T47D (cell line): ENCODE measurements around the gene UNK.

Experiments
- DNase-seq, 2 experiments: peaks; one replicate each; pipeline versions ENCODE4 v3.0.0 to v3.0.0-alpha.2; 2011 to 2012; ENCODE audit warnings: low read depth in 1 of 2, low spot score in 1 of 2
- JUND ChIP-seq: IDR thresholded peaks from 2 replicates; pipeline ENCODE4 v1.6.1; 2012; ENCODE audit warnings: low read depth
- in situ Hi-C: cut with HindIII; loops from 2 replicates; pipeline ENCODE4 v1.10.0; 2016; ENCODE audit warnings: low sequenced_read_pairs, low pct_unique_long_range_greater_than_20kb

UNK gene

DNA sequence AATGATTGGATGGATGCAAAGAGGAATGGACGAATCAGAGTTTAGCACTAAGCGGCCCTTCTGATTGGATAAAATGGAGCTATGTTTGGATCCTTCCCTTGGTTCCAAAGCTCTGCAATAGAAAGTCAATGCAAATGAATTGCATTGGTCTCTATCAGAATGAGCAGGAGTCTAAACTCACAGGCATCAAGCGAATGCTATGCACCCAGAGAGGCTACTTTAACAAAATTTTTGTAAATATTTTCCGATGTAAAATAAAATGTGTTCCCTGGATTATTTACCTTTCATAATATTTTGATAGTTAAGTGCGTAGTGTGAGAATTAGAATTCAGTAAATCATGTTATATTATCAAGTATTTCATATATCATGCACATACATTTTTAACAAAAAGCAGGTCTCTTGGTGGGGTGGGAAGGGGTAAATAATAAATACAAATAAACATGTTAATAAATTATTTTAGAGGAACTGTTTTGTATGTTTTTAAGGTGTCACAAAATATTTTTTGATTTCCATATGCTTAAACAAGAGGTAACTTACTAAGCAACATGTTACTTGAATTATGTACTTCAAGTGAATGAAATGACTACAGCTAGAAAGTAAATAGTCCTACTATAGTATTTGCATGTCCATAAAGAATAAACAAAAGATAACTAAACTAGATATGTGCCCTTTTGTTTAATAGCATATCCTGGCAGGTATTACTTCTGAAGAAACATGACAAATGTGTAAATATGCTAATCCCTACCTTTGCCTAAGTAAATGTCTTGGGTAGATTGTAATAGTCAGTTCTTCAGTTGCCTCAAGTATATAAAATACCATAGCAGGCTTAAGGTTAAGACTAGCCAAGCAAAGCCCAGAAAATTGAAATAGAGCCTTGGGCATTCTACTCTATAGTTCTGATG is 4.4 kb upstream of the UNK start:
- in situ Hi-C loops: no loop called here
- peak in 1 of 2 experiments; percentile 87 for DNase-seq
- peak; percentile 62; the same call in 1 of the 2 replicates for TF ChIP-seq JUND

- peak; percentile 55; the same call in 1 of the 2 replicates for TF ChIP-seq JUND
- in situ Hi-C loops: no loop called here
- peak in 1 of 2 experiments; percentile 92 for DNase-seq
These were observed 1.4 kb upstream of the UNK start for GRCh38 chr17:75783069-75783783.

DNA sequence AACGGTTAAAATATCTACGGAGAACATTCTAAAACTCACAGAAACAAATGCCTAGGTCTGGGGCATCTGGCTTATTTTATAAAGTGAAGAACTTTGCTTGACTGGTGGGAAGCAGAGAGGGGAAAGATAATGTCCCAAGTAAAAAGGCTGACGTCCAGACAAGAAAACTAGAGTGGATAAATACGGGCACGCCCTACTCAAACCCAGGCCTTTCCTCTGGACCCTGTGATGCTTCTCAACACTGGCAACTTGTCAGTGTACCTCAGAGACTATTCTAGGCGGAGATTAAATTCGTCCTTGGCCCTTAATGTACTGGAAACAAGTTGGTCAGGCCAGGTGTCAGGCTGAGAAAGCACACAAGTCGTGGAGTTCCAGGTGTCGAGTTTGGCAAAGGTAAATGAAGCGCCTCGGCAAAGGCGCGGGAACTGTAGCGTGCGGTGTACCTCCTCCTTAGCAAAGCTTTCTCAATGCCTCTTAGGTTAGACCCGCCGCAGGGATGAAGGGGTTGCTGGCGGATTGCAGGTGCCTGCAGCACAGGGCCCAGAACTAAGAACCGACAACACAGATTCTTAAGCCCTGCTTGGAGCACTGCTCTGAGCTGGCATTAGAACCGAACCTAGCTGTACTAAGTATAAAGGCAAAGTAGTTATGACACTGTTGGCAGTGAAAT is 668 bp upstream of the UNK start:
- TF ChIP-seq JUND: no peak
- in situ Hi-C loops: no loop called here
- DNase-seq: peak in 1 of 2 experiments; percentile 64

- TF ChIP-seq JUND: peak; percentile 48; the same call in 1 of the 2 replicates
- peak; percentile 47 to 98 for DNase-seq
- in situ Hi-C loops: no loop called here
These were observed 647 bp downstream of the UNK start for GRCh38 chr17:75785016-75785890.

DNA sequence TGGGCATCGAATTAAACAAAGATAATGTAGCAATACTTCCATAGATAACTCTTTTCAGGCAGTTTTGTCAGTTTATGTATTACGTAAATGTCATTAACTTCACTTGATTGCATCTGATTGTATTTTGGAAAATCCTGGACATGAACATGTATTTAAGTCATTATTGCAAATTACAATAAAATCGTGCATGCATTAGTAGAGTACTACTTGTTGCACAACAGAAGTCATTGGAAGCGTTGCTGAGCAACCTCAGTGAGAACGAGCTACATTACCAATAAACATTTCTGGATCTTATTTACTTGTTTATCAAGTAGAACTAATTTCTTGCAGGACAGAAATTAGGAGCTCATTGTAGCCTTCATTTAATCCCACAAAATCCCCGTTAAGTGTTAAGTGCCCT is 6.6 kb downstream of the UNK start:
- in situ Hi-C loops: no loop called here
- no peak for DNase-seq
- no peak for TF ChIP-seq JUND

DNA sequence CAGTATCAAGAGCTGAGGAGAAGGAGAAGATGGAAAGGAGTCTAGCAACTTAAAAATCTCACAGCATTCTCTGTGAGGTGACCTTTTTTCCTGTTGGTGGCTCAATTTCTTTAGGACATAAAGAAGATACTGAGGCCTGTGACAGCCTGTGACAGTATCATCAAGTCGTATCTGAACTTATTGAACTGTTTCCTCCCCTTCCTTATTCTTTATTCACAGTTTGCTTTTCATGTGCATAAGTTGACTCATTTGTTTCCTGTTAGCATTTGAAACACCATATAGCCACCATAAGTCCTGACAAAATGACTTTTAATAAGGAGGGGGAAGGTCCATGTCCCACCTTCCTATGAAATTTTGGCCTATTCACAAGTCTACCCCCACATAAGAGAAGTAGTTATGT is 8.9 kb downstream of the UNK start:
- in situ Hi-C loops: no loop called here
- TF ChIP-seq JUND: no peak
- no peak for DNase-seq

DNA sequence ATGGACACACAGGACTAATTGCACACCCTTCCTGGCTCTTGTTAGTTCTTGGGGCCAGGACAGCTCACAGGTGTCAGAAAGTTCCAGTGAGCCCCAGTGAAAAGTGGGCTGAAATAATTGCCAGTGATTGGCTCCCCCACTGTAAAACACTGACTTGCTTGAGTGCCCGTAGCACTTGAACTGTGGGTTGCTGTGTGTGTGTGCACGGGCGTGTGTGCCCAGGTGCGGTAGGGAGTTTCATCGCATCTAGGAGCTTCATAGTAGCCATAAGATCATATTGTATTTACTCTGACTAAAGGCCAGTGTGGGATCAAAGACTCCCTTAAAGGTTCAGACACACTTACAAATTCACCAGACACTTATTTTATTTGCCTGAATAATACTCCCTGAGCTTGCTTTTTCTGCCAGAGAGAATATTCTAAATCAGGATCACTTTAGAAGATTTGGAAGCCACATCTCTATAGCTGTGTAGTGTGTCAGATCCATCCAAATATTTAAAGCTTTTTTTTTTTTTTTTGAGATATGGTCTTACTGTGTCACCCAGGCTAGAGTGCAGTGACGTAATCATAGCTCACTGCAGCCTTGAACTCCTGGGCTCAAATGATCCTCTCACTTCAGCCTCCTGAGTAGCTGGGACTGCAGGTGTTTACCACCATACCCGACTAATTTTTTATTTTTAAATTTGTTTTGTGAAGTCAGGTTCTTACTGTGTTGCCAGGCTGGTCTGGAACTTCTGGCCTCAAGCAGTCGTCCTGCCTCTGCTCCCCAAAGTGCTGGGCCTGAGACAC is 11.4 kb downstream of the UNK start:
- TF ChIP-seq JUND: no peak
- no peak for DNase-seq

DNA sequence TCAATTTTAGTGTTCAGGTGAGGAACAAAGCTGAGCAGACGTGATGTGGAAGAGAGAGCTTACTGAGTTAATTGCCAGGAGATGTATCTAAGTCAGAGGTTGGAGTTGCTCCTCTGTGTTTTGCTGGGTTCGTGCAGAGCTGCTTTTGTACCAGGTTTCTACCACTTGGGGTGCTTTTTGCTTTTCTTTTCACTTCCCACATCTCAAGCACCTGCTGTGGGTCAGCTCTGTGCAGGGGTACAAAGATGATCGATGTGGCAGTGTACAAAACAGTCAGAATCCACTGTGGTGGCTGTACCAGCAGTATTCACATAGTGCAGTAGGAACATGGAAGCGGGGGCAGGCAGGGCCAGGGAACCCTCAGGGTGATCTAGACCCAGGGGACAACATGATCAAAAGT is 14.8 kb downstream of the UNK start:
- in situ Hi-C loops: no loop called here
- TF ChIP-seq JUND: no peak
- DNase-seq: no peak

More for the DNA sequence above, 11.4 kb downstream of the UNK start:
- in situ Hi-C loops: no loop called here

- in situ Hi-C loops: no loop called here
- no peak for TF ChIP-seq JUND
- no peak for DNase-seq
These were observed 19.3 kb downstream of the UNK start for GRCh38 chr17:75803883-75804282.

- DNase-seq: no peak
- in situ Hi-C loops: no loop called here
- no peak for TF ChIP-seq JUND
These were observed 22.4 kb downstream of the UNK start for GRCh38 chr17:75806822-75807500.

GRCh38 chr17:75807861-75808260 is 23.3 kb downstream of the UNK start:
- TF ChIP-seq JUND: no peak
- in situ Hi-C loops: no loop called here

More at GRCh38 chr17:75807861-75808260, 23.3 kb downstream of the UNK start:
- no peak for DNase-seq
